NCI-H526 treated with DMSO at 0.1 percent for 48 hours (cell line): ENCODE results near the gene JARID2.

Experiments
- DNase-seq: peaks from one replicate; lab custom pipeline; 2025; lab: John Stamatoyannopoulos, UW

The JARID2 gene

GRCh38 chr6:15421945-15422733 is 176.3 kb downstream of the JARID2 start:
- no peak for DNase-seq

GRCh38 chr6:15423286-15423993 is 177.6 kb downstream of the JARID2 start:
- no peak for DNase-seq

GRCh38 chr6:15425947-15426346 is 180.1 kb downstream of the JARID2 start:
- no peak for DNase-seq

DNA sequence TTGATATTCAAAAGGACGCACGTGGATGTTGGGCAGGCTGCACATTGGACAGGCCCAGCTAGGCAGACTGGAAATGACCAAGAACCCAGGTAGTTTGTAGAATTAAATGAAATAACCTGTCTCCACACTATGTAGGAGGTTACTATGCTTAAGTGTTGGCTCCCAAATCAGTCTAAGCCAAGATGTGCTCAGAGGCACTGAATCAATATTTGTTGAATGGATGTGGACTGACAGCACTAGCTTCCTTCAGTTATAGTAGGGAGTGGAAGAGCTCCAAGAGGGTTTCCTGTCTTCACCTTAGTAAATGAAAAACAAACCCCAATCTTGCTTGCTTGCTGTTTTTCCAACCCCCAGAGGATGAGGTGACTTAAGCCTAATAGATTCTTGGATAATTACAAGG is 180.5 kb downstream of the JARID2 start:
- DNase-seq: no peak

GRCh38 chr6:15426901-15427300 is 181.0 kb downstream of the JARID2 start:
- peak; percentile 27 for DNase-seq

DNA sequence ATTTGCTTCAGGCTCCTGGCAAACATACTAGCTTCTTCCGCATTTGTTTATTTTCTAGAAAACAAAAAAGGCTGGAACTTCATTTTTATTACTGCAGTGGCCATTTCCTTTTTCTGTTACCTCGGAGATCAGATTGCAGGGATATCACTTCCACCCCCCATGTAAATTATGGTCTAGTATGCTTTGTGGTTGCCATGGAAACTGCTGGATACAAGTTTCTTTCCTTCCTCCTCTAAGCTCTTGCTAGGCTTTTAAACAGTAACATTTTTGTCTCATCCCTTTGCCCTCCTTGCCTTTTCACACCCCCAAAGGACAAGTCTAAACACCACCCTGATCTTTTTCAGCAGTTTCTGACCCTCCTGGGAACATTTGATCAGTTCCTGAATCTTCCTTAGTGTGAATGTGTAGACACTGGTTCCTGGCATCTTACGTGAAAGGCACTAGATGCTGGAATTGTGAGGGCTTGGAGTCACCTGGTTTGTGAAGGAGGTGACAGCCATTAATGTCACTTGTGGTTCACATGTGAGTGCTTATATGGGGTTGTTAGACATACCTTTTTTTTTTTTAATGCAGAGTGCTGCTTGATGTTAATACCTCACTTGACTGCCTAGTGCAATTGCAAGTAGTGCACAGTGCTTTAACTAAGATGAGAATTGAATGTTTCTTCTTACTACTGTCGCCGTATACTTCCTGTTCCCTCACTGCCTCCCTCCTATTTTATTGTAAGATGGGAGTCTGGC is 181.6 kb downstream of the JARID2 start:
- DNase-seq: no peak

DNA sequence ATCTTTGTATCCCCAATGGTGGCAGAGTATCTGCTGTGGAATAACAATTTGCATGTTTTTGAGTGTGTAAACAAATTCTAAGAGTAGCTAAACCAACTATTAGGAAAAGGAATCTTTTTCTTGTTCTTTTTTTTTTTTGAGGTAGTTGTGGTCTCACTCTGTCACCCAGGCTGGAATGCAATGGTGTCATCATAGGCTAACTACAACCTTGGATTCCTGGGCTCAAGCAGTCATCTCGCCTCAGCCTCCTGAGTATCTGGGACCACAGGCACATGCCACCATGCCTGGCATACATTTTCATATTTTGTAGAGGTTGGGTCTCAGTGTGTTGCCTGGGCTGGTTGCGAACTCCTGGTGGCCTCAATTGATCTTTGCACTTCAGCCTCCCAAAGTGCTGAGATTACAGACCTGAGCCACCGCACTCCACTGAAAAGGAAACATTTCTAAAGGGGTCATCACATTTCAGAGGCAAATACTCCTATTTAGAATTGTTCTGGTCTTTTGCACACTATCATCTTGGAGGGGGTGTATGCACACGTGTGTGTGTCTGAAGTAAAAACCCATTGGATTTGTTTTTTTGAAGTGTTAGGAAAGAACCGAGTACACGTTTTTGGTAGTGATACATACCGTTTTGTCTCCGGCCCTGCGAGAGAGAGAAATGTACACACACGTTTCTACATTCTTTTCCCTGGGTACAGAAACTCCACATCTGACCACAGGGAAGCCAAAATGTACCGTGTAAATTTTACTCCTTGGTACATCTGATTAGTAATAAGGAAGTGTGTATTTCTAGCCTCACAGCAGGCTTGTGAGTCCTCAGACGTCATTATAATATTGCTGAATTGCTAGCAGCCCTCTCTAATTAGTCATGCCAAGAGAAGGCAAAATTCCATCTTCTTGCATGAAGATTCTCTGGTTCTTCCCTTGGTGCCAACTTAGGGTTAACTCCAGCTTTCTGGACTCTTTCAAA is 183.6 kb downstream of the JARID2 start:
- DNase-seq: no peak

DNA sequence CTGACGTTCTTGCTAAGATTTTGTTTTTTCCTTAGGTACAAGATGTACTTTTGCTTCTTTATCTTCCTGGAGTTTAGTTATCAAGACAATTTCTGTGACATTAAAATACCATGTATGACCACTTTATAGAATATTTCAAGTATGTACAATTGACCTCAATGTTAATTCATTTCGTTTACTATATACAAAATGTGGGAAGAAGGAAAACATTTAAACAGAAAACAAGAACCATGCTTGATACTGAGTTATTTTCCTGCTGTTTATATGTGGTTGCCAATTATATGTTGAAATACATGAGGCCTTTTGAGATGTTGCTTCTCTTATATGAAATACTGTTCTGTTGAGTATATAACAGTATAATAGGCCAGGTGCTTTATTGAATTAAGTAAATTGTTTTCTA is 184.3 kb downstream of the JARID2 start:
- no peak for DNase-seq

- DNase-seq: no peak
Measured at GRCh38 chr6:15430931-15431405, 185.1 kb downstream of the JARID2 start.

- no peak for DNase-seq
Measured at GRCh38 chr6:15431762-15432483, 186.1 kb downstream of the JARID2 start.

- DNase-seq: no peak
Measured at GRCh38 chr6:15433511-15433861, 187.6 kb downstream of the JARID2 start.

GRCh38 chr6:15434263-15434662 is 188.4 kb downstream of the JARID2 start:
- no peak for DNase-seq

GRCh38 chr6:15434823-15435380 is 189.0 kb downstream of the JARID2 start:
- DNase-seq: no peak

DNA sequence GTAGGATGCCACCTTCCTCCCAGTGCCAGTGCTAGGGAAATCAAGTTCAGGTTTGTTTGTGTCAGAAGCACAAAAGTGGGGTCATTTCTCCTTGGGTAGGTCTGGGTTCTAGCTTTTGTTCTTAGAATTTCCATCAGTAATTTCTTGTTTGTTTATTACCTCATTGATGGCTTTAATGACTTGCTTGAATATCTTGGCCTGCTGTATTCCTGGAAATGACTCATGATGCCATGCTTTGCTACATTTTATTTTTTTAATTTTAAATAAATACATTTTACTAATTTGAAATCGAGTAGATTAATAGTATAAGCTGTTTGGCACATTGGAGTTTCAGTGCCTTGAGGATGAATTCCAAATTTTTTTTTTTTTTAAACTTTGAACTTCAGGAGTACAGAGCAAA is 189.6 kb downstream of the JARID2 start:
- DNase-seq: no peak

GRCh38 chr6:15436451-15436850 is 190.6 kb downstream of the JARID2 start:
- DNase-seq: no peak

DNA sequence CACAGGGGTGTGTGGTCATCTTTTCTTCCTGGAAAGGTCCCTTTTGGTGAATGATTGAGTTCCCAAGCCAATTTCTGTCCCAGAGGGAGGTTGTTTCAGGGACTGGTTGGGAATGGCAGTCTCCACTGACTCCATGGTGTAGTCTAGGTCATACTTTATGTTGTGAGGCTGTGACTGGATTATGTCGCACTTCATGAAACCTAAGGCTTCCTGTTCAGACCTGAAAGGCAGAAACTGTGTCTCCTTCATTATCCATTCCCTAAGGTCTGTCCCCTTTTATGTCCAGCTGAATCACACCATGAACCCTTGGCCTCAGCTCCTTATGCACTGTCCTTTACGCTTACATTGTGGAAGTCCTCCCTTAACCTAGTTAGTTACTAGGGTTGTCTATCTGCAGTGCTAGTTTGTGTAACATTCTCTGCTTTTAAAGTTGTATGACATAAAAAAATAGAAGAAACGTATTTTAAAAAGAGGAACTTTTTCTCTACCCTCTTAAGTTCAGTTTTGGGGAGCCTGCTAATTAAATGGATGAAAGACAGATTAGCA is 191.3 kb downstream of the JARID2 start:
- no peak for DNase-seq

GRCh38 chr6:15439410-15440025 is 193.6 kb downstream of the JARID2 start:
- DNase-seq: no peak

GRCh38 chr6:15440040-15440439 is 194.2 kb downstream of the JARID2 start:
- DNase-seq: no peak

DNA sequence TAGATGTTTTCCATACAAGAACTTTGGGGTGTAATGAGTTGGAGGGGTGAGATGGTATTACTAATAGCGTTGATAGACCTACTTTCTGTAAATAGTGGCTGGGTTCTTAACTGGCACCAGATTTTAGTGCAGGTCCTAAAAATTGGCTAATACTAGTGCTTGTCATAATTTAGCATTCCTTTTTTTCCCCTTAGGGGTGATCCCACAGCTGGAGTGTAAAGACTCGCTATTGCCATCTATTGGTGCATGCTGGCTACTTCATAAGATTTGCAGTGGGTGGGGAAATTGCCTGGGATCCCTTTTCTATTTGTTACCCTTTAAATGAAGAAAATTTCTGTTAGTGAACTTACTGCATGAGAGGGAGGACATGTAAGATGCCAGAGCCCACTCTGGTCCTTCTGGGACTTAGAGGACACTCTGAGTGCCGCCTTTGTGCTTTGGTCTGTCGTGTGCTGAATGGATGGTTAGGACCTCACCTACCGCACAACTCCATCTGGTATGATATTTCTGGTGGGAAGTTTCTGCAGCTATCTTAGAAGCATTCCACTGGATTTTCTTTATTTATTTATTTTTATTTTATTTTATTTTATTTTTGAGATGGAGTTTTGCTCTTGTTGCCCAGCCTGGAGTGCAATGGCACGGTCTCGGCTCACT is 195.5 kb downstream of the JARID2 start:
- DNase-seq: no peak
